NCI-H2171 treated with DMSO at 0.1 percent for 48 hours (cell line): ENCODE results near the gene ZFP92.
A peak's percentile ranks its signal among the peaks of the same experiment; 100 is the strongest.

Experiments
- DNase-seq: peaks from one replicate; lab custom pipeline; 2025; lab: John Stamatoyannopoulos, UW

Gene ZFP92

DNA sequence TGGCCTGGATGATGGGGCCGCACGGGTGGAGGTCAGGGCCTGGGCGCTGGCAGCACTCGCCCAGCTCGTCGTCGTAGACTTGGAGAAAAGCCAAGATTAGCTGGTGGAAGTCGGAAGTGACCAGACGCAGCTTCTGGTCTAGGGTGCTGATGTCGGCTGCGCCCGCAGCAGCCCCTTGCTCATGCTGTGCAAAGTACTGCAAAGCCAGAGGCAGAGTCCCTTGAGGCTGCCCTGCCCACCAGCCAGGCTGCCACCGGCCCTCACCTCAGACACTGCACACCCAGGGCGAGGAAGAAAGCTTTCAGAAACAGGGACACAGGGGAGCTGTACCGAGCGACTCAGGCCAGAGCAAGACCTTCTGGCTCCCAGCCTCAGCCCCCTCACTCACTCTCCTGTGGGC, 44.3 kb downstream of the ZFP92 start:
- no peak for DNase-seq

- DNase-seq: no peak
Observed at GRCh38 chrX:153456161-153456560, 44.9 kb downstream of the ZFP92 start.

DNA sequence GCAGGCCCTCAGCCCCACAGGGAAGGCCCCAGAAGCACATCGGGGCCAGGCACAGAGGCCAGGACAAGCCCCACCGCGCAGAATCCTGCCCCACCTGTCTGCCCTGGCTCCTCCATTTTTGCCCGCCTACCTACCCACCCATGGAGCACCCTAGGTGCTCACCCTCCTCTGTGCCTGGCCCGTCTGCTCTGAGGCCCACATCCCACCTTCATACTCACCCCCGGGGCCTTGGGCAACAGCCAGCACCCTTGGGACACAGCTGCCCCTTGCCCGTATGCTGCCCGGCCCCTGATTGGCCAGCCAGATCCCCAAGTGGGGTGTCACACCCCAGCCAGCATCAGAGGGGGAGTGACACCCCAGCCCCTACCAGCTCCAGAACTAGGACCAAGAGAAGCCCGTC, 45.4 kb downstream of the ZFP92 start:
- no peak for DNase-seq

DNA sequence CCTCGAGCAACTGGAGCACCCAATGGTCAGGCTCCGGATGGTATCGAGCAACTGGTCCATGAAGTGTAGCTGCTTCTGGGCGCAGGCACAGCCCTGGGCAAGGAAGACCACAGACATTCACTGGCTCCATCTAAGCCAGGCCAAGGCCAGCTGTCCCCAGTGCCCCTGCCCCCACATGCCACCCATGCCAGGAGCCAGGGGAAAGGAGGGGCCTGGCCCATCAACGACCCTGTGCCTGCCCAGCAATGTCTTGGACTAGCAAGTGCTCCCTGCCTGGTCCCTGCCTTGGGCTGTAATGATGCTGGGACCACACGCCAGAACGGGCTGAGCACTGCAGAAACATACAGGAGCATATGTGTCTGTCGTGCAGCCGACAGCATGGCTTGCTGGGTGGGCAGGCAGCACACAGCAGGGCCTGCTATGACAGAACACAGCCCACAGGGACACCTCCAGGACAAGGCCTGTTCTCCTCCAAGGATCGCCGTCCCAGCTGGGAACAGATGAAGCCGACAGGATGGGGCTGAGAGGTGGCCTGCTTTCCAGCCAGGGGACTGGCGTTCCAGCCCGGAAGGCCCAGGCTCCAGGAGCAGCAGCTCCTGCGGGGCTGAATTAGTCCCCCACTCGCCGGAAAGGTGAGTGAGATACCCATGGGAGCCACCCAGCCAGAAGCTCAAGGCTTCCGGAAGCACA, 46.0 kb downstream of the ZFP92 start:
- no peak for DNase-seq

GRCh38 chrX:153457827-153458466, 46.7 kb downstream of the ZFP92 start:
- DNase-seq: no peak

GRCh38 chrX:153458476-153458875, 47.2 kb downstream of the ZFP92 start:
- DNase-seq: no peak

DNA sequence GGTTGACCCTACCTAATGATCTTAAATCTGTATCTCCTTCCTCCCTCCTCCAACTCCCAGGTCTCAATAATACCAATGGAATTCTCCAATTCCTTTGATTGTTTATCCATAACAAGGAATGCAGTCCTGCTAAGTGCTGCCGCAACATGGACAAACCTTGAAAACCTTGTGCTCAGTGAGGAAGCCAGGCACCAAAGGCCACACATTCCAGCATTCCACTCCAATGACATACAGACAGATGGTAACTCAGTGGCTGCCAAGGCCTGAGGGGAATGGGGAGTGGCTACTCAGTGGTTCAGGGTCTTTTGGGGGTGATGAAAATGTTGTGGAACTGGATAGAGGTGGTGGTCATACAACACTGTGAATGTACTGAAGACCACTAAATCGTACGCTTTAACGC, 48.7 kb downstream of the ZFP92 start:
- DNase-seq: no peak

- peak; percentile 21 for DNase-seq
Observed at GRCh38 chrX:153460826-153461225, 49.6 kb downstream of the ZFP92 start.
